SK-N-SH (cell line): ENCODE measurements around the gene KRTAP5-4.
"Not testable (repeated sequence)": the region's sequence is repeated elsewhere in the genome, so short reads cannot be mapped to it uniquely, and the experiment has no call there.

Experiments used
- FOXM1 ChIP-seq: IDR thresholded peaks from 2 replicates; pipeline ENCODE4 v1.4.0; 2012; ENCODE audit warnings: low read depth, mild to moderate bottlenecking
- RAD21 ChIP-seq: IDR thresholded peaks from 2 replicates; pipeline ENCODE4 v1.6.1; 2012; ENCODE audit warnings: mild to moderate bottlenecking, low read length

- not testable (repeated sequence) for TF ChIP-seq FOXM1, RAD21
These were observed 24.6 kb upstream of the KRTAP5-4 start for GRCh38 chr11:1646540-1646939.
